Caki2 (cell line): ENCODE data around the gene FGF7. TPM values are rescaled to one million over a fixed set of nuclear protein-coding genes. Genes with fewer than 3 reads are reported as not detected.
"Not testable (repeated sequence)": the region's sequence is repeated elsewhere in the genome, so short reads cannot be mapped to it uniquely, and the experiment has no call there.

Source experiments
- DNase-seq: peaks from one replicate; pipeline ENCODE4 v3.0.0-alpha.2; 2015; ENCODE audit warnings: low read depth
- in situ Hi-C: cut with HindIII; loops from 2 replicates; pipeline ENCODE4 v1.10.0; 2016; ENCODE audit warnings: low sequenced_read_pairs, low pct_unique_long_range_greater_than_20kb, mixed read lengths
- total RNA-seq: library from RNA; depleted of rRNA; stranded (reverse); fragments of >200 nt; shearing (Covaris generic); gene quantifications from 2 replicates; pipeline ENCODE4 v1.2.3, GENCODE V29; 2014; ENCODE audit warnings: low replicate concordance

The FGF7 gene
- total RNA-seq, 1 experiment from 2014 or later = not detected

- in situ Hi-C loops = no loop called here
These were observed 7.0 kb downstream of the FGF7 start for GRCh38 chr15:49430046-49430445.

GRCh38 chr15:49435174-49435573, 12.1 kb downstream of the FGF7 start:
- DNase-seq = no peak
- in situ Hi-C loops = no loop called here

More at GRCh38 chr15:49430046-49430445, 7.0 kb downstream of the FGF7 start:
- no peak for DNase-seq

GRCh38 chr15:49436751-49437150, 13.7 kb downstream of the FGF7 start:
- no peak for DNase-seq
- in situ Hi-C loops = no loop called here

- in situ Hi-C loops = no loop called here
- DNase-seq = no peak
These were observed 16.1 kb downstream of the FGF7 start for GRCh38 chr15:49438962-49439631.

GRCh38 chr15:49439678-49440395, 16.8 kb downstream of the FGF7 start:
- in situ Hi-C loops = no loop called here

GRCh38 chr15:49441356-49441755, 18.3 kb downstream of the FGF7 start:
- in situ Hi-C loops = no loop called here
- DNase-seq = no peak

More at GRCh38 chr15:49439678-49440395, 16.8 kb downstream of the FGF7 start:
- DNase-seq = no peak

GRCh38 chr15:49441816-49442215, 18.8 kb downstream of the FGF7 start:
- in situ Hi-C loops = no loop called here
- DNase-seq = no peak

- in situ Hi-C loops = no loop called here
These were observed 29.6 kb downstream of the FGF7 start for GRCh38 chr15:49452595-49452994.

GRCh38 chr15:49456166-49456565, 33.1 kb downstream of the FGF7 start:
- in situ Hi-C loops = no loop called here
- no peak for DNase-seq

More at GRCh38 chr15:49452595-49452994, 29.6 kb downstream of the FGF7 start:
- no peak for DNase-seq

GRCh38 chr15:49458145-49458544, 35.1 kb downstream of the FGF7 start:
- in situ Hi-C loops = no loop called here
- DNase-seq = no peak

GRCh38 chr15:49460411-49460941, 37.4 kb downstream of the FGF7 start:
- in situ Hi-C loops = no loop called here
- no peak for DNase-seq

- in situ Hi-C loops = no loop called here
- no peak for DNase-seq
These were observed 39.3 kb downstream of the FGF7 start for GRCh38 chr15:49462232-49462844.

- DNase-seq = no peak
- in situ Hi-C loops = no loop called here
These were observed 41.5 kb downstream of the FGF7 start for GRCh38 chr15:49464522-49464921.

- in situ Hi-C loops = no loop called here
- DNase-seq = no peak
These were observed 43.1 kb downstream of the FGF7 start for GRCh38 chr15:49466119-49466518.

GRCh38 chr15:49467746-49468480, 44.9 kb downstream of the FGF7 start:
- no peak for DNase-seq
- in situ Hi-C loops = no loop called here

- in situ Hi-C loops = no loop called here
- no peak for DNase-seq
These were observed 45.4 kb downstream of the FGF7 start for GRCh38 chr15:49468481-49468839.

- in situ Hi-C loops = not testable (repeated sequence)
These were observed 48.2 kb downstream of the FGF7 start for GRCh38 chr15:49471248-49471647.

GRCh38 chr15:49471733-49472132, 48.7 kb downstream of the FGF7 start:
- in situ Hi-C loops = no loop called here
- DNase-seq = no peak

More at GRCh38 chr15:49471248-49471647, 48.2 kb downstream of the FGF7 start:
- not testable (repeated sequence) for DNase-seq
